Erythroblast (primary cell): Measurements from ENCODE around the gene CMIP.

Experiments
- DNase-seq, 2 experiments: peaks; one replicate each; lab custom pipeline; 2025; lab: John Stamatoyannopoulos, UW
- GATA1 ChIP-seq: IDR thresholded peaks from 2 replicates; pipeline ENCODE4 v1.6.1; 2011; ENCODE audit warnings: low read depth, mild to moderate bottlenecking, control low read depth, low read length, moderate library complexity
- POLR2A ChIP-seq: IDR thresholded peaks from 2 replicates; pipeline ENCODE4 v1.6.1; 2011; ENCODE audit warnings: mild to moderate bottlenecking, low read length

The CMIP gene

GRCh38 chr16:81620029-81620428, 175.4 kb downstream of the CMIP start:
- no peak for TF ChIP-seq POLR2A
- no peak for TF ChIP-seq GATA1
- DNase-seq: no peak

- no peak for TF ChIP-seq GATA1
- TF ChIP-seq POLR2A: no peak
These were observed 176.2 kb downstream of the CMIP start for GRCh38 chr16:81620796-81621195.

GRCh38 chr16:81621496-81621895, 176.9 kb downstream of the CMIP start:
- no peak for TF ChIP-seq POLR2A
- no peak for TF ChIP-seq GATA1
- no peak for DNase-seq

More at GRCh38 chr16:81620796-81621195, 176.2 kb downstream of the CMIP start:
- no peak for DNase-seq

- DNase-seq: peak; percentile 72 to 80
- TF ChIP-seq POLR2A: no peak
- TF ChIP-seq GATA1: no peak
These were observed 178.9 kb downstream of the CMIP start for GRCh38 chr16:81623365-81624102.

GRCh38 chr16:81624403-81624759, 179.8 kb downstream of the CMIP start:
- TF ChIP-seq POLR2A: no peak
- TF ChIP-seq GATA1: no peak
- peak in 1 of 2 experiments; percentile 42 for DNase-seq

- TF ChIP-seq GATA1 (no peak), POLR2A (peak; percentile 47)
- peak; percentile 67 to 88 for DNase-seq
These were observed 180.3 kb downstream of the CMIP start for GRCh38 chr16:81624760-81625543.

GRCh38 chr16:81625544-81626153, 181.0 kb downstream of the CMIP start:
- no peak for TF ChIP-seq POLR2A
- TF ChIP-seq GATA1: no peak
- no peak for DNase-seq

GRCh38 chr16:81626181-81626674, 181.6 kb downstream of the CMIP start:
- TF ChIP-seq POLR2A (no peak), GATA1 (no peak)
- peak in 1 of 2 experiments; percentile 22 for DNase-seq

GRCh38 chr16:81627024-81627423, 182.4 kb downstream of the CMIP start:
- no peak for TF ChIP-seq GATA1
- no peak for TF ChIP-seq POLR2A
- DNase-seq: peak in 1 of 2 experiments; percentile 13

GRCh38 chr16:81627729-81628244, 183.2 kb downstream of the CMIP start:
- no peak for TF ChIP-seq GATA1
- DNase-seq: no peak

GRCh38 chr16:81629034-81629802, 184.6 kb downstream of the CMIP start:
- TF ChIP-seq POLR2A (no peak), GATA1 (no peak)
- DNase-seq: peak; percentile 20 to 59

GRCh38 chr16:81629896-81630634, 185.5 kb downstream of the CMIP start:
- DNase-seq: no peak
- TF ChIP-seq POLR2A (no peak), GATA1 (no peak)

GRCh38 chr16:81630635-81631031, 186.0 kb downstream of the CMIP start:
- TF ChIP-seq GATA1: no peak
- TF ChIP-seq POLR2A: no peak
- DNase-seq: no peak
